Sigmoid colon (tissue), 3 donors: ENCODE results near the gene RNF212B.

Experiments used
- CTCF ChIP-seq, 4 experiments: fragments of 450-650 bp in 3 of 4; fragments of 200-600 bp in 1 of 4; IDR thresholded peaks; one replicate each; pipeline ENCODE4 v1.5.1; 2016 to 2019; ENCODE audit warnings: antibody characterized with exemption in 4 of 4, mild to moderate bottlenecking in 3 of 4, moderate library complexity in 2 of 4
- POLR2A ChIP-seq, 2 donors: fragments of 450-650 bp; IDR thresholded peaks; one replicate each; pipeline ENCODE4 v1.6.1; 2016; ENCODE audit warnings: antibody characterized with exemption in 2 of 2, mild to moderate bottlenecking in 2 of 2, moderate library complexity in 2 of 2

GRCh38 chr14:23319746-23320583, 82.2 kb downstream of the RNF212B start:
- TF ChIP-seq CTCF (IDR thresholded peaks at IDR 0.05) = no peak
- TF ChIP-seq POLR2A (IDR thresholded peaks at IDR 0.05) = no peak
